GM12864 (cell line): ENCODE data around the gene FOXN1.

Experiments
- DNase-seq: peaks from one replicate; pipeline ENCODE4 v3.0.0-alpha.2; 2011; ENCODE audit warnings: low read depth
- H3K4me3 ChIP-seq: 2 replicates; pipeline ENCODE4 v1.5.1; 2011; ENCODE audit warnings: mild to moderate bottlenecking, low read depth, low read length, control low read depth
- CTCF ChIP-seq: IDR thresholded peaks from 2 replicates; pipeline ENCODE4 v1.5.1; 2011; ENCODE audit warnings: low read depth, mild to moderate bottlenecking, moderate library complexity, low read length, control low read depth, inconsistent platforms; ENCODE audit errors: missing control alignments

Gene FOXN1

GRCh38 chr17:28532050-28532960 is 26.2 kb downstream of the FOXN1 start:
- no peak for TF ChIP-seq CTCF
- DNase-seq, result no peak
- H3K4me3 ChIP-seq, result no peak overlapping the region

DNA sequence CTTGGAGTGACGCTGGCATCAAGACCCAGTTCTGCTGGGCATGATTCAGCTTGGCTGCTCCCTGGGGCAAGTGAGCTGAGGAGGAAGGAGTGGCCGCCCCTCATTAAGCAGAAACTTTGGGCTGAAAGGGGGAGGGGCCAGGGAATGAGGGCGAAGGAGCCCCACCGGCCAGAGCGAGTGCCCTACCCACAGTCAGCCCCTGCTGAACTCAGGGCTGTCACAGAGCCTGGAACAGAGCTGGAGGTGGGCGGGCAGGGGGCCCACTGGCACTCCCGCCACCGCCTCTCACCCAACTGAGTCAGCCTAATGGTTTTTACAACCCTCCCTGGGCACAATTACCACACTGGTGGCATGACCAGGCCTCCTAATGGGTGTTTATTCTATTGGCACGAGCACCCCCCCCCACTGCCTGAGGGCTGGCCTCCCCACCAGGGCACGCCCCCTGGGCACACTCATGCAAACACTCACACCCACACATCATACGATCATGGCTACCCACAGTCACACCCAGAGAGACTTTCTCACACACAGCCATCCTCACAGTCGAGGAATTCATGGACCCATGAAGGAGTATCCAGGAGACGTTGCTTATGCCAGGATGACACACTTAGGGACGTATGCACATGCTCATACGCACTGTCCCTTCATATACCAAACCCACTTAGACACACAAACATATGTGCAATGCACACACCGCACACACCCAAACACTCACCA is 27.1 kb downstream of the FOXN1 start:
- DNase-seq, result no peak
- TF ChIP-seq CTCF, result no peak
- H3K4me3 ChIP-seq, result no peak overlapping the region

DNA sequence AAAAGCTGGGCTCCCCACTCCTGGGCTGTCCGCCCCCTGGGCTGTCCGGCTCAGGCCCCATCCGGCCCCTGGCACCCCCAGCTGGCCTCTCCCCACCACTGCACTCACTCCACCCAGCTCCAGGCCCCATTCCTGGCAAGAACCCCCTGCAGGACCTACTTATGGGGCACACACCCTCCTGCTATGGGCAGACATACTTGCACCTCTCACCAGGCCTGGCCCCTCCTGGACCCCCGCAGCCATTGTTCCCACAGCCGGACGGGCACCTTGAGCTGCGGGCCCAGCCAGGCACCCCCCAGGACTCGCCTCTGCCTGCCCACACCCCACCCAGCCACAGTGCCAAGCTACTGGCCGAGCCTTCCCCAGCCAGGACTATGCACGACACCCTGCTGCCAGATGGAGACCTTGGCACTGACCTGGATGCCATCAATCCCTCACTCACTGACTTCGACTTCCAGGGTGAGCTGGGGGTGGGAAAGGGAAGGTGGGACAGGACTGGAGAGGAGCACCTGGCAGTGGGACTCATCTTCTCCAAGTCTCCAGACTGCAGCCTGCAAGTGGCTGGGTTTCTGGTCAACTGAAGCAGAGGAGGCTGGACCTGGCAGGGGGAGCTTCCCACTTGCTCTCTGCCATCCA is 28.7 kb downstream of the FOXN1 start:
- TF ChIP-seq CTCF, result no peak
- no peak overlapping the region for H3K4me3 ChIP-seq
- no peak for DNase-seq

DNA sequence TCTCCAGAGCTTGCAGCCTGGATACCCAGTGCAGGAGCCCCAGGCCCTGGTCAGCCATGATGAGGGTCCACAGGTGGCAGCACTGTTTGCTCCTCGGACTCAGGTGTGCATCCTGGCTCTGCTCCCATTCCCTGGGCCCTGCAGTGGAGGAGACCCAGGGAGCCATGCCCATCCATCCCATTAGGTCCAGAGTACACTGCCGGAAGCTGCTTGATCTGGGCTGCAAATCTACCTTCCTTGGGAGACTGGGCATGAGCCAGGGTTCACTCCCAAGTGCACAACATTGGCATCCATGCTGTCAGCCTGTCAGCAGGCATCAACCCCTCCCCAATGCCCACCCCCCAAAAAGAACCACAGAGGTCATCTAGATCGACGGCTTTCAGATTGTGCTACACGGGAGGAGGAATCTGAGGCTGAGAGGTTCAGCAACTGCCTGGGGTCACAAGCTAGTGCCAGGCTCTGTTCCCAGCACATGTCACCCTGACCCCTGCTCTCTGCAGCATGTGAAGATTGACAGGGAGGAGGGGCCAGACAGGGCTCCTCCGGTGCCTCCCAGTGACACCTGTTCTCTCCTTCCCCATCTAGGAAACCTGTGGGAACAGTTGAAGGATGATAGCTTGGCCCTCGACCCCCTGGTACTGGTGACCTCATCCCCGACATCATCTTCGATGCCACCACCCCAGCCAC is 30.5 kb downstream of the FOXN1 start:
- no peak for TF ChIP-seq CTCF
- H3K4me3 ChIP-seq, result no peak overlapping the region
- no peak for DNase-seq

DNA sequence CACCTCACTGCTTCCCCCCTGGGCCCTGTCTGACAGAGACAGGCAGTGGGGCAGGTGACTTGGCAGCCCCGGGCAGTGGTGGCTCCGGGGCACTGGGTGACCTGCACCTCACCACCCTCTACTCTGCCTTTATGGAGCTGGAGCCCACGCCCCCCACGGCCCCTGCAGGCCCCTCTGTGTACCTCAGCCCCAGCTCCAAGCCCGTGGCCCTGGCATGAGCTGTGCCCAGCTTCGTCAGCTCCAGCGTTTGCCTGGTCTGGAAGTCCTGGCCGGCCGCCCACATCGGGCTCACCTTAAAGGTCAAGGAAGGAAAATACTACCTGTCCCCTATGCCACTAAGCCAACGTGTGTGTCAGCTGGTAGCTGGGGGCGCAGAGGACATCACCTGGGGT is 31.1 kb downstream of the FOXN1 start:
- no peak for TF ChIP-seq CTCF
- H3K4me3 ChIP-seq, result no peak overlapping the region
- no peak for DNase-seq

GRCh38 chr17:28538296-28538895 is 32.2 kb downstream of the FOXN1 start:
- no peak for TF ChIP-seq CTCF
- no peak overlapping the region for H3K4me3 ChIP-seq
- DNase-seq, result no peak
